ENCODE measurements around the gene C12orf42. TPM values are rescaled to one million over a fixed set of nuclear protein-coding genes. Genes with fewer than 3 reads are reported as not detected.

Gene C12orf42
- total RNA-seq, 2 experiments from 2014 or later: not detected

GRCh38 chr12:103369929-103370328 is 125.8 kb downstream of the C12orf42 start:
- H3K27me3 Mint-ChIP-seq (ENCODE audit: low read depth): no peaks in the 10 kb centered on the region
- CTCF ChIA-PET: no interaction called here

GRCh38 chr12:103368167-103368566 is 127.6 kb downstream of the C12orf42 start:
- H3K9me3 Mint-ChIP-seq: peaks cover 9% of the 10 kb centered on the region
- no peaks in the 10 kb centered on the region for H3K27me3 Mint-ChIP-seq (ENCODE audit: low read depth)
- no peak for DNase-seq
- CTCF ChIA-PET: no interaction called here
- intact Hi-C loops (cut with micrococcal nuclease): no loop called here
- H3K36me3 Mint-ChIP-seq (ENCODE audit: low read depth): peaks cover 5% of the 10 kb centered on the region
- no peak overlapping the region for H3K4me3 Mint-ChIP-seq
- H3K27ac Mint-ChIP-seq: no peak overlapping the region
- H3K4me1 Mint-ChIP-seq (ENCODE audit: low read depth): peaks cover 11% of the 10 kb centered on the region

More at GRCh38 chr12:103369929-103370328, 125.8 kb downstream of the C12orf42 start:
- Mint-ChIP-seq H3K36me3 (ENCODE audit: low read depth) (peaks cover 3% of the 10 kb centered on the region), H3K27ac (no peak overlapping the region), H3K4me3 (no peak overlapping the region), H3K4me1 (ENCODE audit: low read depth) (peaks cover 14% of the 10 kb centered on the region), H3K9me3 (peaks cover 6% of the 10 kb centered on the region)
- no peak for DNase-seq
- intact Hi-C loops (cut with micrococcal nuclease): no loop called here

DNA sequence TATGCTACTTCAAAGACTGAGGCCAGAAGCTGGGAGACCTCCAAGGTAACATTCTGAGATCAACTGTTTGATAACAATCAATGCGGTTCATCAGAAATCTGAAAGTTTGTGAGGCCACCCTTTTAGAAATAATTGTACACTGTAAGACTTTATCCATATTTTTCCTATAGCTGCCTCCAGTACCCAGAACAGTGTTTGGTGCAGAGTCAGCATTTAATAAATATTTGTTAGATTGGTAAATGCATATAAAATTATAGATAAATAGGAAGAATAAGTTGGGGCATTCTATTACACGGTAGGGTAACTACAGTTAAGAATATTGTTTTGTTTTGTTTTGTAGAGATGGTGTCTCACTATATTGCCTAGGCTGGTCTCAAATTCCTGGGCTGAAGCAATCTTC is 141.4 kb downstream of the C12orf42 start:
- intact Hi-C loops (cut with micrococcal nuclease): no loop called here
- Mint-ChIP-seq H3K4me1 (ENCODE audit: low read depth) (no peaks in the 10 kb centered on the region), H3K4me3 (no peak overlapping the region), H3K36me3 (ENCODE audit: low read depth) (no peaks in the 10 kb centered on the region), H3K27me3 (ENCODE audit: low read depth) (no peaks in the 10 kb centered on the region), H3K27ac (no peak overlapping the region), H3K9me3 (peaks cover 2% of the 10 kb centered on the region)
- CTCF ChIA-PET: no interaction called here
- no peak for DNase-seq

DNA sequence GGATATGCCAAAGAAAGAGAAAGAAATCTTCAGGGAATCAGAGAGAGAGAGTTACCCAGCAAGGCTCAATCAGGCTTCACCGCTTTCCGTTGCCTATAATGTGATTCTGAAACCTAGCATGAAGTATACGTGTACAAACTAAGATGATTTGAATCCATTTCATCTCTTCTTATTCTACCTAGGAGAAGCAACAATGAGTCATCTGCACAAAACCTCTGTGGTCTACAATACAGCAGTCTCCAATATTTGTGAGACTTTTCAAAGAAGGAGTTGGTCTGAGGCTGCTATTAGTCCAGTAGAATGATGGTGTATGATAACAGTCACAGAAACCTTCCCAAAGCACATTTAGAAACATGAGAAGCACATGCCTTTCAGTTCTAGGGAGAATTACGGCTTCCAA is 141.9 kb downstream of the C12orf42 start:
- no peaks in the 10 kb centered on the region for H3K27me3 Mint-ChIP-seq (ENCODE audit: low read depth)
- H3K27ac Mint-ChIP-seq: no peak overlapping the region
- no peak for DNase-seq
- peaks cover 3% of the 10 kb centered on the region for H3K36me3 Mint-ChIP-seq (ENCODE audit: low read depth)
- peaks cover 3% of the 10 kb centered on the region for H3K4me1 Mint-ChIP-seq (ENCODE audit: low read depth)
- CTCF ChIA-PET: no interaction called here
- intact Hi-C loops (cut with micrococcal nuclease): no loop called here
- peaks cover 2% of the 10 kb centered on the region for H3K9me3 Mint-ChIP-seq
- H3K4me3 Mint-ChIP-seq: no peak overlapping the region

GRCh38 chr12:103350116-103350515 is 145.7 kb downstream of the C12orf42 start:
- peaks cover 3% of the 10 kb centered on the region for H3K36me3 Mint-ChIP-seq (ENCODE audit: low read depth)
- no peak for DNase-seq
- H3K27ac Mint-ChIP-seq: no peak overlapping the region
- CTCF ChIA-PET: no interaction called here
- intact Hi-C loops (cut with micrococcal nuclease): no loop called here
- no peak overlapping the region for H3K4me3 Mint-ChIP-seq
- H3K4me1 Mint-ChIP-seq (ENCODE audit: low read depth): peaks cover 6% of the 10 kb centered on the region
- no peaks in the 10 kb centered on the region for H3K27me3 Mint-ChIP-seq (ENCODE audit: low read depth)
- H3K9me3 Mint-ChIP-seq: peaks cover 2% of the 10 kb centered on the region

DNA sequence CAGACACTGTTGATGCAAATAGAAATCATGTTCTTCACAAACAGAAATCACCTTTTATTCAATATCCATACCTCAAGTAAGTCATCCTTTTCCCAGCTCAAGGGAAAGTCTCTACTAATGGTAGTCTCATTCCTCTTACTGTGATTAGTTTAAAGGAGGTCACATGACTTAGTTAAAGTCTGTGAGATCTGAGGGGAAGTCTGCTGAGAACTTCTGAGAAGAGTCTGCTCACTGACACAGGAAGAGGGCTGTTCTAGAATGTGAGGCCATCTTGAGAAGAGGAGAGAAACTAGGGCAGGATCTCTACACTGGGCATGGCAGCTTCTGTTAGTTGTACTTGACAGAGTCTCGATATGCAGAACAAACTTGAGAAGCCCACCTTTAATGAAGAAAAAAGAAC is 146.8 kb downstream of the C12orf42 start:
- Mint-ChIP-seq H3K36me3 (ENCODE audit: low read depth) (peaks cover 3% of the 10 kb centered on the region), H3K9me3 (peaks cover 2% of the 10 kb centered on the region), H3K4me1 (ENCODE audit: low read depth) (peaks cover 6% of the 10 kb centered on the region), H3K4me3 (no peak overlapping the region), H3K27me3 (ENCODE audit: low read depth) (no peaks in the 10 kb centered on the region), H3K27ac (no peak overlapping the region)
- peak; percentile 12 for DNase-seq
- intact Hi-C loops (cut with micrococcal nuclease): no loop called here
- CTCF ChIA-PET: no interaction called here

DNA sequence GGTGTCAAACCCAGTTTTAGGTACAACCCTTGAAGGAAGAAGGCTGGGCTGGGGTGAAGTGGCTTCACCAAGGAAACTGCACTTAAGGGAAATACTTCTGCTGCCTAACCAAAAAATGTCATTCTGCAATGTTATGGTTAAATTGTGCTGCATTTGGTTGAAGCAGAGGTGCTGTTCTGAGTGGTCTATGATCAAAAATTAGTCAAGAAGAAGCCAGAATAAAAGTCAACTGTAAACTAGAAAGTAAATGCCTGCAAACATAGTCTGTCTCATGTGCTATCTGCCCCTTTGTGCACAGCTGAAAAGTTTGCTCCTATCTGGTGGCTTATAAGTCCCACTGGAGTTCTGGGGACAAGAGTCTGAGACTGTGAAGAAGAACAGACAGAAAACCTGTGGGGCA is 158.8 kb downstream of the C12orf42 start:
- intact Hi-C loops (cut with micrococcal nuclease): no loop called here
- Mint-ChIP-seq H3K4me1 (ENCODE audit: low read depth) (no peaks in the 10 kb centered on the region), H3K4me3 (no peak overlapping the region), H3K9me3 (peaks cover 2% of the 10 kb centered on the region), H3K36me3 (ENCODE audit: low read depth) (no peaks in the 10 kb centered on the region), H3K27me3 (ENCODE audit: low read depth) (no peaks in the 10 kb centered on the region), H3K27ac (no peak overlapping the region)
- CTCF ChIA-PET: no interaction called here
- DNase-seq: no peak

GRCh38 chr12:103334466-103334865 is 161.3 kb downstream of the C12orf42 start:
- Mint-ChIP-seq H3K9me3 (no peaks in the 10 kb centered on the region), H3K27ac (no peak overlapping the region), H3K4me1 (ENCODE audit: low read depth) (no peaks in the 10 kb centered on the region), H3K4me3 (no peak overlapping the region), H3K27me3 (ENCODE audit: low read depth) (no peaks in the 10 kb centered on the region), H3K36me3 (ENCODE audit: low read depth) (no peaks in the 10 kb centered on the region)
- no peak for DNase-seq
- CTCF ChIA-PET: no interaction called here
- intact Hi-C loops (cut with micrococcal nuclease): no loop called here

- Mint-ChIP-seq H3K27ac (no peak overlapping the region), H3K27me3 (ENCODE audit: low read depth) (no peaks in the 10 kb centered on the region), H3K4me3 (no peak overlapping the region), H3K4me1 (ENCODE audit: low read depth) (no peaks in the 10 kb centered on the region), H3K36me3 (ENCODE audit: low read depth) (no peaks in the 10 kb centered on the region), H3K9me3 (no peaks in the 10 kb centered on the region)
- CTCF ChIA-PET: no interaction called here
- no peak for DNase-seq
- intact Hi-C loops (cut with micrococcal nuclease): no loop called here
Measured at GRCh38 chr12:103333676-103334075, 162.1 kb downstream of the C12orf42 start.

DNA sequence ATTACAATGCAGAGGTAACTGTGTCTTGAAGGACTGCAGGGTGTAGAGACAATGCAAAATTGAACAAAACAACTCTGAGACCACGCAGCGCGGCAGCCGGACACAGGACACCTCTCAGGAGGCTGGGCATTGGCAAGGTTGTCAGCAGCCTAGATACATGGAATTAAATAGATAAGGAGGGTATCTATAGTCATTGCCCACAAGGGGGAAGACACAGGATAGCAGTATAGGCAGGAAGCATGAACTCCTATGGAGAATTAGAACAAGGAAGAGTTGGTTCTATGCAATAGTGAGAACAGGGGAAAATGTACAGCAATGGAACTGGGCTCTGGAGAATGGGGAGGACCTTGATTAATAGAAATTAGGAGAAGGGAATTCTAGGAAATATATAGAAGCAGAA is 164.1 kb downstream of the C12orf42 start:
- no peaks in the 10 kb centered on the region for H3K9me3 Mint-ChIP-seq
- H3K4me1 Mint-ChIP-seq (ENCODE audit: low read depth): no peaks in the 10 kb centered on the region
- CTCF ChIA-PET: no interaction called here
- H3K27me3 Mint-ChIP-seq (ENCODE audit: low read depth): no peaks in the 10 kb centered on the region
- intact Hi-C loops (cut with micrococcal nuclease): loop anchor here (1.0 kb wide), 1 partner anchor 212 kb away; no protein-coding TSS in a partner anchor
- no peak overlapping the region for H3K4me3 Mint-ChIP-seq
- no peaks in the 10 kb centered on the region for H3K36me3 Mint-ChIP-seq (ENCODE audit: low read depth)
- no peak for DNase-seq
- H3K27ac Mint-ChIP-seq: no peak overlapping the region

DNA sequence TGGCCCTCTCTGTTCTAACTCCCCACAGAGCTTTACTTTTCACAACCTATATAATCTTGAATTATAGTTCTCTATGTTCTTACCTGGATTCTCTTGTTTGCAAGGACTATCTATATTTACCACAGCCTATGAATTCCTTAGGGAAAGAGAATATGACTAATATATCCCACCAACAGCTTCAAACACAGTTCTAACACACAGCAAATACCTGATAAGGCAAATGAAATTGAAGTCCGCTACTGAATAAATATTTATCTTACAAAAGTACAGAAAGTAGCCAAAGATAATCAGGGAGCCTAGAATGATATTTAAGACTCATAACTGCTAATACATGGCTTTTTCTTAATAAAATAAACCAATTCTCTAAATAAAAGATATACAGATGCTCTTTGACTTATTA is 165.1 kb downstream of the C12orf42 start:
- no peaks in the 10 kb centered on the region for H3K9me3 Mint-ChIP-seq
- H3K27me3 Mint-ChIP-seq (ENCODE audit: low read depth): no peaks in the 10 kb centered on the region
- H3K27ac Mint-ChIP-seq: no peak overlapping the region
- DNase-seq: no peak
- no peaks in the 10 kb centered on the region for H3K4me1 Mint-ChIP-seq (ENCODE audit: low read depth)
- no peaks in the 10 kb centered on the region for H3K36me3 Mint-ChIP-seq (ENCODE audit: low read depth)
- H3K4me3 Mint-ChIP-seq: no peak overlapping the region
- CTCF ChIA-PET: no interaction called here
- intact Hi-C loops (cut with micrococcal nuclease): no loop called here

- Mint-ChIP-seq H3K36me3 (ENCODE audit: low read depth) (no peaks in the 10 kb centered on the region), H3K4me1 (ENCODE audit: low read depth) (no peaks in the 10 kb centered on the region), H3K27me3 (ENCODE audit: low read depth) (no peaks in the 10 kb centered on the region), H3K9me3 (no peaks in the 10 kb centered on the region), H3K4me3 (no peak overlapping the region), H3K27ac (no peak overlapping the region)
- DNase-seq: no peak
- intact Hi-C loops (cut with micrococcal nuclease): loop anchor here (2.0 to 5.0 kb wide), 2 partner anchors 175 to 221 kb away; no protein-coding TSS in a partner anchor
- CTCF ChIA-PET: interaction anchor here (1.8 kb wide), 1 partner anchor 221 kb away, joined by 7 read pairs; no protein-coding TSS in a partner anchor
Measured at GRCh38 chr12:103327676-103328075, 168.1 kb downstream of the C12orf42 start.

DNA sequence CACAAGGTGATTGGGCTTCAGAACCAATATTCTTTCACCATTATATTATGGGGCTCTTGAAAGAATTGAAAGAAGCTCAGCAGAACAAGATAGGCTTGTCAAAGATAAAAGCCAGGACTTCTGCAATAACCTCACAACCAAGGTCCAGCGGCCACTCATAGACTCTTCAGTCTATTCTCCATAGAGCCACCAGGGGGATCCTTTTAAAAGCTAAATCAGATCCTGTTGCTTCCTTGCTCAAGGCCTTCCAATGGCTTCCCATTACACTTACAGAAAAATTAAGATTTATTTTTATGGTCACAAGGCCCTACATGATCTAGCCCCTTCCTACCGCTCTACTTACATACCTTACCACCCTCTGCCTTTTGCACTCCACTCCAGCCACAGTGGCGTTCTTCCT is 169.6 kb downstream of the C12orf42 start:
- DNase-seq: no peak
- Mint-ChIP-seq H3K27me3 (ENCODE audit: low read depth) (no peaks in the 10 kb centered on the region), H3K9me3 (no peaks in the 10 kb centered on the region), H3K36me3 (ENCODE audit: low read depth) (no peaks in the 10 kb centered on the region), H3K4me3 (no peak overlapping the region), H3K4me1 (ENCODE audit: low read depth) (no peaks in the 10 kb centered on the region), H3K27ac (no peak overlapping the region)
- intact Hi-C loops (cut with micrococcal nuclease): loop anchor here (2.0 to 5.0 kb wide), 2 partner anchors 176 to 223 kb away; no protein-coding TSS in a partner anchor
- CTCF ChIA-PET: interaction anchor here (1.8 kb wide), 1 partner anchor 222 kb away, joined by 7 read pairs; no protein-coding TSS in a partner anchor

- Mint-ChIP-seq H3K36me3 (ENCODE audit: low read depth) (no peaks in the 10 kb centered on the region), H3K4me3 (no peak overlapping the region), H3K27ac (no peak overlapping the region), H3K27me3 (ENCODE audit: low read depth) (no peaks in the 10 kb centered on the region), H3K4me1 (ENCODE audit: low read depth) (peaks cover 5% of the 10 kb centered on the region), H3K9me3 (peaks cover 6% of the 10 kb centered on the region)
- no peak for DNase-seq
- intact Hi-C loops (cut with micrococcal nuclease): no loop called here
- CTCF ChIA-PET: no interaction called here
Measured at GRCh38 chr12:103318566-103318965, 177.2 kb downstream of the C12orf42 start.

Data from activated naive CD4-positive, alpha-beta T cell treated with anti-CD3 and anti-CD28 coated beads for 36 hours (primary cell).